HG03066 (cell line): Measurements from ENCODE around the gene PRDM12.

ENCODE experiments used
- ATAC-seq: cut with Tn5 transposase; IDR thresholded peaks from one replicate; pipeline ENCODE4 v1.9.1; 2021; ENCODE audit warnings: low read depth; ENCODE audit not compliant: unreplicated experiment

The PRDM12 gene

GRCh38 chr9:130714586-130715110 is 50.3 kb downstream of the PRDM12 start:
- ATAC-seq = no peak

DNA sequence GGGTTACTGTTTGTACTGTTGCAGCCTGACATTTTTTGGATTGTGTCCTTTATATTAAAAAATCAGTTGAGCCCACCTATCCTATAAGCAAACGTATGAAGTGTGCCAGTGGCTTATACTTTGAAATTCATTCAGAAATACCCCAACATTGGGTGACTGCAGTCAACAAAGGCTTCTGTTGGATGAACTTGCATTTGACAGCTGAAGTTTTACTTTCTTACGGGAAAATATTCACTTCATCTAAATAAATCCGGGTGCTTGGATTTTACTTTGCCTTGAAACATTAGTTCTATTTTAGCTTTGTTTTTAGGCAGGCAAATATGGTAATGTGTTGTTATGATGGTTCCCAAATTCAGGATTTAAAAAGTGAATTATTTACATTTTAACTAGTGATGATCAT is 50.9 kb downstream of the PRDM12 start:
- ATAC-seq = no peak

GRCh38 chr9:130718562-130718961 is 54.2 kb downstream of the PRDM12 start:
- no peak for ATAC-seq

- no peak for ATAC-seq
These were observed 56.4 kb downstream of the PRDM12 start for GRCh38 chr9:130720762-130721161.

DNA sequence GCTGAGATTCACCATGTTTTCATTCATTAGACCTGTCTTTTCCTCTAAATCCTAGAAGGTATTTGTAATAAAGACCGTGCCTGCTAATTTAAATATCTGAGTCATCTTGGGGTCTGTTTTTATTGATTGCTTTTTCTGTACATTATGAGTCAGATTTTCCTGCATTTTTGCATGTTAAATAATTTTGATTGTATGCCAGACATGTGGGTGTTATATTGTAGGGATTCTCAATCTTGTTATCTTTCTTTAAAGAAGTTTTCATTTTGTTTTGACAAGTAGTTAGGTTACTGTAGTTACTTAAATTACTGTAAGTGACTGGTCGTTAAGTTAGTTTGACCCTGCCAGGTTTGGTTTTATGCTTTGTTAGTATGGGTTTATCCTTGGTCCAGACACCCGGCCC is 64.3 kb downstream of the PRDM12 start:
- no peak for ATAC-seq

- no peak for ATAC-seq
These were observed 64.8 kb downstream of the PRDM12 start for GRCh38 chr9:130729145-130729544.

- ATAC-seq = no peak
These were observed 67.0 kb downstream of the PRDM12 start for GRCh38 chr9:130731355-130731754.

- no peak for ATAC-seq
These were observed 67.7 kb downstream of the PRDM12 start for GRCh38 chr9:130732136-130732535.
